Measurements from ENCODE around the gene METAP1D. TPM values are rescaled to one million over a fixed set of nuclear protein-coding genes. Genes with fewer than 3 reads are reported as not detected.
A peak's percentile ranks its signal among the peaks of the same experiment; 100 is the strongest.
"Not testable (repeated sequence)": the region's sequence is repeated elsewhere in the genome, so short reads cannot be mapped to it uniquely, and the experiment has no call there.

The METAP1D gene
- total RNA-seq, 1 donor from 2014 or later = 3.5 TPM

- not testable (repeated sequence) for ATAC-seq
These were observed 2.7 kb upstream of the METAP1D start for GRCh38 chr2:171997031-171997430.

GRCh38 chr2:171999161-171999560 lies 592 bp upstream of the METAP1D start:
- no peak for ATAC-seq

DNA sequence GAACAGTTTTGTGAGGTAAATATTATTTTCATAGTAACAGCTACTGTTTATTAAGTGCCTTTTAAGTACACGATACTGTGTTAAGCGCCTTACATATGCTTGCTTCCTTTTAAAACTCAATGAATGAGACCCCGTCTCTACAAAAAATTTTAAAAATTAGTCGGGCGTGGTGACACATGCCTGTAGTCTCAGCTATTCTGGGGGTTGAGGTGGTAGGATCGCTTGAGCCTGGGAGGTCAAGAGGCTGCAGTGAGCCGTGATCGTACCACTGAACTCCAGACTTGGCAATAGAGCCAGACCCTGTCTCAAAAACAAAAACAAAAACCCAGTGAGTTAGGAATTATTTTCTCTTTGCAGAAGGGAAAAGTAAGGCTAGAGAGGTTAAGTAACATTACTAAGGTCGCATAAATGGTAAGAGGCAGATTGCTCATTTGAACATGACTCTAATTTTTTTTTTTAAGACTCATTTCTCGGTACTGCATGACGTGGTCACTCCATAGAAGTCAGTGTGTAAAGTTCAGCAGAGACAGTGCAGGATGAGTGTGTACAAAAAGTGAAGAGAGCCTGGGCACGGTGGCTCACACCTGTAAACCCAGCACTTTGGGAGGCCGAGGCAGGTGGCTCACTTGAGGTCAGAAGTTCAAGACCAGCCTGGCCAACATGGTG lies 1.1 kb downstream of the METAP1D start:
- no peak for ATAC-seq

- ATAC-seq = no peak
These were observed 7.6 kb downstream of the METAP1D start for GRCh38 chr2:172007372-172007771.

GRCh38 chr2:172009823-172010222 lies 10.1 kb downstream of the METAP1D start:
- ATAC-seq = no peak

DNA sequence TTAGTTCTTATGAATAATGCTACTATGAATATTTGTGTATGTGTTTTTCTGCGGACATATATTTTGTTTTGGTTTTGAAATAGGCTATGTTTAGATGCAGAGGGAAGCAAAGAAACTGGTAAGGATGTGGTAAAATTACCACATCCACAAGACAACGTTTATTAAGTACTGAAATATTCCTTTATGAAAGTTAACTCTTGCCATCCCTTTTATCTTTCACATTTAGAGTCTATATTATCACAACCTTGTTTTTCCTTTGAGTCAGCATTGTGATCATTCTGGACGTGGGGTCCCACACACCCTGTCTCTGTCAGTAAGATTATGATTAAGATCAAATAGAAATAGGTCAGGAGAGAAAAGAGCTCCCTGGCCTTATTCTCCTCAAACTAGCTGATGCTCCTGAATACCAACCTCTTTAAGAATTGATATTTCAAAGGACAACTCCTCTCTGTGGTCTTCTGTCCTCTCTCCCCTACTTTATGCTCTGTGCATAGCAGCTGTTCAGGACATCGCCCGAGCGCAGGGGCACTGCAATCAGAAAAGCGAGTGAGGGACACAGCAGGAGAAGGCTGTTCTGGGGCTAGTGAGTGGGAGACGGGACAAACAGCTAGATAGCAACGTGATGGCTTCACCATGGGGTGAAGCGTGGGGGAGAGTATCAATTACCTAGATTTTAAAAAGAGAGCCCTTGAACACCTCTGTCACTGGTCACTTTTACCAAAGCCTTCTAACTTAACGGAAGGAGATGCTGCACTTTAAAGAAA lies 12.2 kb downstream of the METAP1D start:
- no peak for ATAC-seq

DNA sequence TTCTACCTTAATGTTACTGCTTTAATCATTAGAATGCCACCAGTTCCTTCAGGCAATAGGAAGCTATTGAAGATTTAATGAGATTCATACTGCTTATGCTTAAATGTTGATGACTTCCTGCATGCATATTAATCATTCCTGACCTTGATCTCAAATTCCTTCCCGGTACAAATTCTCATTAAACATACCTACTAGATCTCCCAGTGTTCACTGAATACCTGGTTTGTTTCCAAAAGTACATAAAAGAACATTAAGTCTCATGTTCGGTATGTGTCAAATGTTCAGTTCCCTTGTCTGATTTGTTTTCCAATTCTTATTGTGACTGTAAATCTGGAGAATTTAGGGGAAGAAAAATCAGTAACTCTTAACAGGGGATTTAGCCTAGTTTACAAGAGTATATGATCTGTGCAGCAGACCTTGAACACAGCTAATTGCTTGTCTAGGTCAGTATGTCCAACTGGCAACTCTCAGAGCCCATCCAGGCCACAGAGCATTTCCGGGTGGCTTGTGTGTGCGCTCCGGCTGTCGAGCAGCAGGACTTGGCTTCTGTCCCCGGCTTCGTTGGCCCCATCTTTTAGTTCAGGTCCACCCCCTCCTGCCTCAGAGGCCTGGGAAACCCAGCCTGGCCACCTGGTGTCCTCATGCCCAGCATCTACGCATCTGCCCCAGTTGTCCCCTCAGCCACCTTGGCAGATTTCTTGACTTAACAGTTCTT lies 13.1 kb downstream of the METAP1D start:
- ATAC-seq = no peak

- no peak for ATAC-seq
These were observed 13.6 kb downstream of the METAP1D start for GRCh38 chr2:172013396-172013795.

DNA sequence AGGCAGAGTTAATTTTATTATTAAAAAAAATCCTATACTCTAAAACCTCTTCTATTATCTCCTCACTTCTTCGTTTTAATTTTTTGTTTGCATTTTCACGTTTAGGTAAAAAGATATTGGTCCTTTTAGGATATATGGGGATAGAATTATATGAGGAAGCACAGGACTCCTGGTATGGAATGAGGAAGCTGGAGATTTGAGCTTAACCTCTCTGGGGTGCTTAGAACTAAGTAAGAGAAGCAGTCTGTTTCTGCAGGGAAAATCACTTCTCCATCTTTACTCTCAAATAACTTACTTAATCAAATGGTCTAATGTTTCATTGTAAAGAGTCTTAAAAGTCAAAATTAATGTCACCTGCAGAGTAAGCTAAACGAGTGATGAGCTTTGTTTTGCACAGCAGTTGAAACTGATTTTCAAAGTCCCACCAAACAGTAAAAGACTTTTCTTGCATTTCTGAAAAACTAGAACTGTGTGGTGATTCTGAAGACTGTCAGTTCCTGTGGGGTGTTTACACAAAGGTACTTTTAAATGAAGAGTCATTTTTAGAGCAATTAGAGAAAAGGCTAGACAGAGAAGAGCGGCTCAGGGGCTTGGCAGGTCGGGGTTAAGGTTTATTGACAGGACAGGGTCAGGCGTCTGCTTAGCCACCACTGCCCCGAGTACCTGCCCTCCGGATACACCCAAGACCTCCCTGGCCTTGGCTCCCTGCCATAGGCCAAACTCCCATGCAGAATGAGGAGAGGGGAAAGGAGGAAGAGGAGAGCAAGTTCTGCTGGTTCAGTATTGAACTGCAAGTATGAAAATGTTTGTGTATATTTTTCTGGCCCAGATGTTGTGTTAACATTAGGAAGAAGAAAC lies 21.6 kb downstream of the METAP1D start:
- no peak for ATAC-seq

GRCh38 chr2:172021955-172022354 lies 22.2 kb downstream of the METAP1D start:
- ATAC-seq = no peak

DNA sequence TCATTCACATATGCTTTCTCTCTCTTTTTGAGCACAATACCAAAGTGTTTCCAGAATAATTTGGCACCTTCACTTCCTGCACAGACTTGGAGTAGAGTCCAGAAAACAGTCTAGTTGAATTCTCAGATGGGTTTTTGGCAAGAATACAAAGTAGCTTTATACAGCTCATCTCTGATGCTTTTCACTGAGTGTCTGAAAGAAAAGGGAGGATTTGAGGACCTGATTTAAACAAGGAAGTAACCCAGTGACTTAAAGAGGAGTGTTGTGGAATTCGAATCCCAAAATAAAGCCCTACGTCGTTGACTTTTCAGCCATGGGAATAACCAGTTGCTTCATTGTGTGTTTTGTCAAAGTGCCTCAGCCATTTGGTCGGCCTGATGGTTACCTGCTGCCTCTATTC lies 31.8 kb downstream of the METAP1D start:
- no peak for ATAC-seq

- ATAC-seq = no peak
These were observed 38.4 kb downstream of the METAP1D start for GRCh38 chr2:172038121-172038520.

- ATAC-seq = peak; percentile 86
These were observed 38.9 kb downstream of the METAP1D start for GRCh38 chr2:172038604-172039003.

GRCh38 chr2:172039011-172039704 lies 39.4 kb downstream of the METAP1D start:
- no peak for ATAC-seq

DNA sequence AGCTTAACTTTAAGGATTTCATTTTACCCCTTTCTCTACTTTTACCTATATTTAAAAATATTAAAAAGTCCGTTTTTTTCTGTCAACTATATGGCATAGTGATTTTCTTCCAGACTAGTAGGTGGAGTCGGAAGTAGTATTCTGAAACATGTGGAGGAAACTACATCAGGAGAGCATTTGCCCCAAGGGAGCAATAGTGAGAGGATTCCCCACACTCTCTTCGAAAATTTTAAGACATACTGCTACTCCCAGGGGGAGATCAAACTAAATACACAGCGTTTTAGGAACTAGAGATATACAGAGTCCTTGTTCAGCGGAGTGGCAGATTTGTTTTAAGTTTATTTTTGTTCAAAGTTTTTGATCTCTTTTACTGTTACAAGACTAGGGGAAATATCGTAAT lies 40.6 kb downstream of the METAP1D start:
- ATAC-seq = no peak

DNA sequence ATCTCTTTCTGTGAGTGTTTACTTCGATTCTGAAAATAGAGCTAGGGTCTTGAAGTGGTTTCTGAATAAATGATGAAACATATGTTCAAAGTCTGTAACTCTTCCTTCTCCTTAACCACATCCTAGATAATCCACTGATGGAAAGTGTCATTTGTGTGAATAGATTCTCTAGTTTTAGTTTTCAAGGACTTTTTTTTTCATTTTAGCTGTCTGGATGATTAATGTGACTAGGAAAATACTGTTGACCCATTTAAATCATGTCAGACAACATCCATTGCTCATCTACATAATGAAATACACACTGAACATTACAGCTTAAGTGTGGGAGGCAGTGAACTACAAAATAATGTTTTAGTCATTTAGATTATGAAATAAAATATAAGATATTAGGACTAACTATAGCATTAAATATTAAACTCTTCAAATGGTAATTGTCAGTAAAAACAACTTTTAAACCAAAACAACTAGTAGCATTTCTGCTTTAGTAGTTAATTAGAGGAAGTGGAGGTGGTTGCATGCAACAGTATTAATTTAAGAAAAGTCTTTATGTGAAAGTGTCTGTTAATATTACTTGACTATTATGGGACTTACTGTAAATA lies 46.4 kb downstream of the METAP1D start:
- no peak for ATAC-seq

DNA sequence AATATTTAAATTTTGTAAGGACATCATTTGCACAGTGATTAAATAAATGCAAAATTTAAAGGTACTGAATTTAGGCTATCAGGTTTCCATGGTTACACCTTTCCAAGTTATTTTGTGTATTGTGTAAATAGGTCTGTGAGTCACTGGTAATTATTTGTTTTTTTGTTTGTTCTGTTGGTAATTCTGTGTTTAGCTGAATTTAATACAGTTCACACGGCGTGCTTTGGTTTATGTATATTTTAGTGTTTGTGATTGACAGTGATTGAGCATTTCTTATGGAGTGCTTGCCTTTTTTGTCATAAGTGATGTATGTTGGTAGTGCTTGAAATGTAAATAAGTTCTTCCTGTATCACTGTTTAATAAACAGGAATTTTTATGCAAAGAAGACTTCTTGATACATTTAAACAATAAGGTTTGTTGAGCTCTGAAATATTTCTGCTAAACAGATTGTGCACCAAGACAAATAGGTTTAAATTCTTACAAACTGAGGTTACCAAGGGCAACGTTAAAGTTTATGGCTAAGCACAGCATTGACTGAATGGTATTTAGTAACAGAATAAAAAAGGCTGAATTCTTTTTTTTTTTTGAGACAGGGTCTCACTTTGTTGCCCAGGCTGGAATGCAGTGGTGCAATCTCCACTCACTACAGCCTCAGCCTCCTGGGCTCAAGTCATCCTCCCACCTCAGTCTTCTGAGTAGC lies 47.3 kb downstream of the METAP1D start:
- ATAC-seq = no peak

DNA sequence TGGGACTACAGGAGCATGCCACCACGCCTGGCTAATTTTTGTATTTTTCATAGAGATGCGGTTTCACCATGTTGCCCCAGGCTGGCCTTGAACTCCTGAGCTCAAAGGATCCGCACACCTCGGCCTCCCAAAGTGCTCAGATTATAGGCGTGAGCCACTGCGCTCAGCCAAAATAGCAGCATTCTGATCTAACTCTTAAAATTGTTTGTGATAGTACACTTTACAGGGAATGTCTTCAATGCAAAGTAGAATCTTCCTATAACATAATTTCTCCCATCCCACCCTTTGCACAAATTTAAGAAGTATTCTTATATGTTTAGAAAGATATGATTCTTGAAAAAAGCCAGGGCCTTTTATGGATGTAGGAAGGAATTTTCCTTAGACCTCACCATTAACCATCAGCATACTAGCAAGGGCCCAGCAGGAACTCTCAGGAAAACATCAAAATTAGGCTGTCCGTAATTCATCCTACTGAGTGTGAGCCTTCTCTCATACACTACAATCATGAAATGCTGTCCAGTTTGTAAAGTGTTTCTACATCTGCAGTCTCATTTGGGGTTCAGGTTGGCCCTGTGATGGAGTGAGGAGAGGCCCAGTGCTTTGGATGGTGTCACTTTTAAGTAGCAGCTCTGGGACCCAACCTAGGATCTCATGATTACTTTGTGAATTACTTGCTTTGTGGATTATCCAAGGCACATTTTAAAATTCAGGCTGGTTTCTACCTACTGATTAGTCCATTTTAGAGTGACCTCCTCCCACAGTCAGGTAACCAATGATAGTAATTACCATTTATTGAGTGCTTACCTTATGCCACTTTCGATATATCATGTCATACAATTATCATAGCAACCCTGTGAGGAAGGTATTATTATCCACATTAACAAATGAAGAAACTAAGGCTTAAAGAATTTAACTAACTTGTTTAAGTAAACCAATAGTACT lies 48.1 kb downstream of the METAP1D start:
- ATAC-seq = no peak
